GM23338 (cell line): ENCODE data around the gene FGF5. TPM values are rescaled to one million over a fixed set of nuclear protein-coding genes. Genes with fewer than 3 reads are reported as not detected.

Experiments
- ATAC-seq: fragments of 200-7000 bp; cut with Tn5 transposase; 3 replicates; pipeline ENCODE4 v1.9.1; 2020
- DNase-seq: peaks from one replicate; pipeline ENCODE4 v3.0.0-alpha.2; 2015; ENCODE audit warnings: low spot score
- H2AFZ ChIP-seq: fragments of 200-600 bp; sonication (generic); 2 replicates; pipeline ENCODE4 v1.8.0; 2016; ENCODE audit warnings: antibody characterized with exemption, mild to moderate bottlenecking, moderate library complexity
- H3F3A ChIP-seq: fragments of 200-600 bp; sonication (generic); replicated peaks from 2 replicates; pipeline ENCODE4 v1.8.0; 2017; ENCODE audit warnings: antibody characterized with exemption, mixed run types, low read depth
- H3K27ac ChIP-seq: fragments of 200-600 bp; sonication (generic); 2 replicates; pipeline ENCODE4 v1.6.1; 2016; ENCODE audit warnings: low read depth
- H3K27me3 ChIP-seq: fragments of 200-600 bp; sonication (generic); 2 replicates; pipeline ENCODE4 v1.8.0; 2016; ENCODE audit warnings: mild to moderate bottlenecking, mixed run types, moderate library complexity; ENCODE audit not compliant: insufficient read depth
- H3K36me3 ChIP-seq: fragments of 200-600 bp; sonication (generic); 2 replicates; pipeline ENCODE4 v1.8.0; 2016; ENCODE audit warnings: mild to moderate bottlenecking; ENCODE audit not compliant: insufficient read depth
- H3K4me1 ChIP-seq: fragments of 200-600 bp; sonication (generic); 2 replicates; pipeline ENCODE4 v1.8.0; 2016; ENCODE audit warnings: mild to moderate bottlenecking, moderate library complexity; ENCODE audit not compliant: insufficient read depth
- H3K4me2 ChIP-seq: fragments of 200-600 bp; sonication (generic); 2 replicates; pipeline ENCODE4 v1.7.1; 2017; ENCODE audit warnings: mixed run types
- H3K4me3 ChIP-seq: fragments of 200-600 bp; sonication (generic); 2 replicates; pipeline ENCODE4 v1.6.1; 2016; ENCODE audit warnings: mixed run types
- H3K79me2 ChIP-seq: fragments of 200-600 bp; sonication (generic); replicated peaks from 2 replicates; pipeline ENCODE4 v1.8.0; 2017; ENCODE audit warnings: mild to moderate bottlenecking; ENCODE audit not compliant: insufficient read depth
- H3K9me2 ChIP-seq: fragments of 200-600 bp; sonication (generic); 2 replicates; pipeline ENCODE4 v1.8.0; 2017; ENCODE audit not compliant: insufficient read depth
- H4K20me1 ChIP-seq: fragments of 200-600 bp; sonication (generic); replicated peaks from 2 replicates; pipeline ENCODE4 v1.8.0; 2017; ENCODE audit warnings: mild to moderate bottlenecking; ENCODE audit not compliant: insufficient read depth
- H3K27ac Mint-ChIP-seq: 2 replicates; pipeline ENCODE4 v1.8.0; 2020; ENCODE audit warnings: inconsistent platforms, mild to moderate bottlenecking, moderate library complexity, mixed read lengths
- H3K27me3 Mint-ChIP-seq: 3 replicates; pipeline ENCODE4 v1.8.0; 2022; ENCODE audit warnings: low read depth, mild to moderate bottlenecking, moderate library complexity, mixed read lengths, inconsistent platforms; ENCODE audit not compliant: insufficient read depth, poor library complexity
- H3K36me3 Mint-ChIP-seq: 3 replicates; pipeline ENCODE4 v1.8.0; 2021; ENCODE audit warnings: low read depth, mild to moderate bottlenecking, inconsistent platforms, moderate library complexity, mixed read lengths
- H3K4me1 Mint-ChIP-seq: 3 replicates; pipeline ENCODE4 v1.8.0; 2020; ENCODE audit warnings: mild to moderate bottlenecking, inconsistent platforms, mixed read lengths
- H3K4me3 Mint-ChIP-seq: 3 replicates; pipeline ENCODE4 v1.8.0; 2021; ENCODE audit warnings: moderate library complexity, mild to moderate bottlenecking, inconsistent platforms, mixed read lengths
- H3K9me3 Mint-ChIP-seq: 3 replicates; pipeline ENCODE4 v1.8.0; 2020; ENCODE audit warnings: moderate library complexity, mild to moderate bottlenecking, inconsistent platforms, mixed read lengths
- CREB1 ChIP-seq: fragments of 250-450 bp; sonication (Bioruptor Pico); IDR thresholded peaks from 2 replicates; pipeline ENCODE4 v1.5.0; 2020; ENCODE audit warnings: low read depth, mild to moderate bottlenecking, moderate library complexity
- CTCF ChIP-seq, 2 experiments: fragments of 200-600 bp in 1 of 2; sonication (generic) in 1 of 2; conservative IDR thresholded peaks; 2 replicates each; pipeline versions ENCODE4 v1.5.1 to v1.6.1; 2016 to 2017; ENCODE audit warnings: antibody characterized with exemption in 2 of 2, low read depth in 2 of 2, mild to moderate bottlenecking in 2 of 2, moderate library complexity in 1 of 2
- ETS1 ChIP-seq: IDR thresholded peaks from 2 replicates; pipeline ENCODE4 v1.6.1; 2016; ENCODE audit warnings: antibody characterized with exemption
- JUNB ChIP-seq: IDR thresholded peaks from one replicate; pipeline ENCODE4 v1.6.1; 2016; ENCODE audit warnings: antibody characterized with exemption; ENCODE audit not compliant: unreplicated experiment
- NANOG ChIP-seq: IDR thresholded peaks from 2 replicates; pipeline ENCODE4 v1.6.1; 2016; ENCODE audit warnings: antibody characterized with exemption, borderline replicate concordance
- POLR2AphosphoS5 ChIP-seq: IDR thresholded peaks from 2 replicates; pipeline ENCODE4 v1.6.1; 2016; ENCODE audit warnings: antibody characterized with exemption, low read depth
- REST ChIP-seq: IDR thresholded peaks from one replicate; pipeline ENCODE4 v1.6.1; 2018; ENCODE audit warnings: antibody characterized with exemption; ENCODE audit not compliant: unreplicated experiment
- STAT1 ChIP-seq: IDR thresholded peaks from one replicate; pipeline ENCODE4 v1.6.1; 2016; ENCODE audit warnings: antibody characterized with exemption; ENCODE audit not compliant: unreplicated experiment
- ZNF331 ChIP-seq: fragments of 250-450 bp; sonication (Bioruptor Pico); IDR thresholded peaks from 2 replicates; pipeline ENCODE4 v1.5.0; 2020; ENCODE audit warnings: low read depth, mild to moderate bottlenecking, moderate library complexity
- polyA plus RNA-seq: library from polyadenylated mRNA; unstranded; fragments of >200 nt; fragmentation: Nextera tagmentation; extraction: Ambion mirVana; gene quantifications from 2 replicates; pipeline ENCODE4 v1.2.1, GENCODE V29; 2016
- total RNA-seq: library from RNA; depleted of rRNA; stranded (reverse); fragments of >200 nt; shearing (Covaris generic); gene quantifications from 2 replicates; pipeline ENCODE4 v1.2.3, GENCODE V29; 2014
- TF ChIP-seq, protein P1 (sequence below): fragments of 250-450 bp; sonication (Bioruptor Pico); IDR thresholded peaks from 2 replicates; pipeline ENCODE4 v1.5.0; 2020; ENCODE audit warnings: mild to moderate bottlenecking, moderate library complexity

FGF5 gene
- total and polyA plus RNA-seq, 2 experiments from 2014 or later: not detected

- Histone ChIP-seq H3F3A (no peaks in the 10 kb centered on the region), H3K79me2 (no peaks in the 10 kb centered on the region), H3K4me1 (peaks cover 11% of the 10 kb centered on the region), H3K4me2 (no peak overlapping the region), H3K9me2 (no peaks in the 10 kb centered on the region), H3K27me3 (peaks cover 85% of the 10 kb centered on the region), H3K27ac (no peak overlapping the region), H4K20me1 (peaks cover 15% of the 10 kb centered on the region), H2AFZ (no peak overlapping the region), H3K36me3 (no peaks in the 10 kb centered on the region), H3K4me3 (no peak overlapping the region)
- Mint-ChIP-seq H3K27ac (no peak overlapping the region), H3K27me3 (peaks cover 37% of the 10 kb centered on the region), H3K4me3 (no peak overlapping the region), H3K9me3 (no peaks in the 10 kb centered on the region), H3K4me1 (peaks cover 24% of the 10 kb centered on the region; the same call in 2 of the 3 replicates), H3K36me3 (no peaks in the 10 kb centered on the region)
- ATAC-seq (no peak), DNase-seq (no peak)
- TF ChIP-seq STAT1 (no peak), NANOG (peak; percentile 19; the same call in 1 of the 2 replicates)
These were observed 7.5 kb upstream of the FGF5 start for GRCh38 chr4:80259012-80259411.

GRCh38 chr4:80259817-80260216, 6.6 kb upstream of the FGF5 start:
- Histone ChIP-seq H3K4me2 (no peak overlapping the region), H3F3A (no peaks in the 10 kb centered on the region), H3K27ac (no peak overlapping the region), H4K20me1 (peaks cover 23% of the 10 kb centered on the region), H3K79me2 (no peaks in the 10 kb centered on the region), H3K9me2 (no peaks in the 10 kb centered on the region), H3K4me1 (peaks cover 16% of the 10 kb centered on the region), H3K4me3 (no peak overlapping the region), H3K36me3 (no peaks in the 10 kb centered on the region), H3K27me3 (peaks cover 88% of the 10 kb centered on the region), H2AFZ (no peak overlapping the region)
- H3K9me3 Mint-ChIP-seq: no peaks in the 10 kb centered on the region
- ATAC-seq (no peak), DNase-seq (no peak)
- no peaks in the 10 kb centered on the region for H3K36me3 Mint-ChIP-seq
- H3K4me3 Mint-ChIP-seq: no peak overlapping the region
- H3K27me3 Mint-ChIP-seq: peaks cover 45% of the 10 kb centered on the region
- peaks cover 29% of the 10 kb centered on the region; the same call in 2 of the 3 replicates for H3K4me1 Mint-ChIP-seq
- H3K27ac Mint-ChIP-seq: no peak overlapping the region
- TF ChIP-seq ETS1 (no peak), CTCF (conservative IDR thresholded peaks at IDR 0.05; ENCODE audit: low read depth in 2 of 2) (no peak), REST (no peak), CREB1 (CRISPR knock-in tag) (no peak), ZNF331 (no peak), STAT1 (no peak), JUNB (no peak), POLR2AphosphoS5 (no peak)
- TF ChIP-seq, protein P1, sequence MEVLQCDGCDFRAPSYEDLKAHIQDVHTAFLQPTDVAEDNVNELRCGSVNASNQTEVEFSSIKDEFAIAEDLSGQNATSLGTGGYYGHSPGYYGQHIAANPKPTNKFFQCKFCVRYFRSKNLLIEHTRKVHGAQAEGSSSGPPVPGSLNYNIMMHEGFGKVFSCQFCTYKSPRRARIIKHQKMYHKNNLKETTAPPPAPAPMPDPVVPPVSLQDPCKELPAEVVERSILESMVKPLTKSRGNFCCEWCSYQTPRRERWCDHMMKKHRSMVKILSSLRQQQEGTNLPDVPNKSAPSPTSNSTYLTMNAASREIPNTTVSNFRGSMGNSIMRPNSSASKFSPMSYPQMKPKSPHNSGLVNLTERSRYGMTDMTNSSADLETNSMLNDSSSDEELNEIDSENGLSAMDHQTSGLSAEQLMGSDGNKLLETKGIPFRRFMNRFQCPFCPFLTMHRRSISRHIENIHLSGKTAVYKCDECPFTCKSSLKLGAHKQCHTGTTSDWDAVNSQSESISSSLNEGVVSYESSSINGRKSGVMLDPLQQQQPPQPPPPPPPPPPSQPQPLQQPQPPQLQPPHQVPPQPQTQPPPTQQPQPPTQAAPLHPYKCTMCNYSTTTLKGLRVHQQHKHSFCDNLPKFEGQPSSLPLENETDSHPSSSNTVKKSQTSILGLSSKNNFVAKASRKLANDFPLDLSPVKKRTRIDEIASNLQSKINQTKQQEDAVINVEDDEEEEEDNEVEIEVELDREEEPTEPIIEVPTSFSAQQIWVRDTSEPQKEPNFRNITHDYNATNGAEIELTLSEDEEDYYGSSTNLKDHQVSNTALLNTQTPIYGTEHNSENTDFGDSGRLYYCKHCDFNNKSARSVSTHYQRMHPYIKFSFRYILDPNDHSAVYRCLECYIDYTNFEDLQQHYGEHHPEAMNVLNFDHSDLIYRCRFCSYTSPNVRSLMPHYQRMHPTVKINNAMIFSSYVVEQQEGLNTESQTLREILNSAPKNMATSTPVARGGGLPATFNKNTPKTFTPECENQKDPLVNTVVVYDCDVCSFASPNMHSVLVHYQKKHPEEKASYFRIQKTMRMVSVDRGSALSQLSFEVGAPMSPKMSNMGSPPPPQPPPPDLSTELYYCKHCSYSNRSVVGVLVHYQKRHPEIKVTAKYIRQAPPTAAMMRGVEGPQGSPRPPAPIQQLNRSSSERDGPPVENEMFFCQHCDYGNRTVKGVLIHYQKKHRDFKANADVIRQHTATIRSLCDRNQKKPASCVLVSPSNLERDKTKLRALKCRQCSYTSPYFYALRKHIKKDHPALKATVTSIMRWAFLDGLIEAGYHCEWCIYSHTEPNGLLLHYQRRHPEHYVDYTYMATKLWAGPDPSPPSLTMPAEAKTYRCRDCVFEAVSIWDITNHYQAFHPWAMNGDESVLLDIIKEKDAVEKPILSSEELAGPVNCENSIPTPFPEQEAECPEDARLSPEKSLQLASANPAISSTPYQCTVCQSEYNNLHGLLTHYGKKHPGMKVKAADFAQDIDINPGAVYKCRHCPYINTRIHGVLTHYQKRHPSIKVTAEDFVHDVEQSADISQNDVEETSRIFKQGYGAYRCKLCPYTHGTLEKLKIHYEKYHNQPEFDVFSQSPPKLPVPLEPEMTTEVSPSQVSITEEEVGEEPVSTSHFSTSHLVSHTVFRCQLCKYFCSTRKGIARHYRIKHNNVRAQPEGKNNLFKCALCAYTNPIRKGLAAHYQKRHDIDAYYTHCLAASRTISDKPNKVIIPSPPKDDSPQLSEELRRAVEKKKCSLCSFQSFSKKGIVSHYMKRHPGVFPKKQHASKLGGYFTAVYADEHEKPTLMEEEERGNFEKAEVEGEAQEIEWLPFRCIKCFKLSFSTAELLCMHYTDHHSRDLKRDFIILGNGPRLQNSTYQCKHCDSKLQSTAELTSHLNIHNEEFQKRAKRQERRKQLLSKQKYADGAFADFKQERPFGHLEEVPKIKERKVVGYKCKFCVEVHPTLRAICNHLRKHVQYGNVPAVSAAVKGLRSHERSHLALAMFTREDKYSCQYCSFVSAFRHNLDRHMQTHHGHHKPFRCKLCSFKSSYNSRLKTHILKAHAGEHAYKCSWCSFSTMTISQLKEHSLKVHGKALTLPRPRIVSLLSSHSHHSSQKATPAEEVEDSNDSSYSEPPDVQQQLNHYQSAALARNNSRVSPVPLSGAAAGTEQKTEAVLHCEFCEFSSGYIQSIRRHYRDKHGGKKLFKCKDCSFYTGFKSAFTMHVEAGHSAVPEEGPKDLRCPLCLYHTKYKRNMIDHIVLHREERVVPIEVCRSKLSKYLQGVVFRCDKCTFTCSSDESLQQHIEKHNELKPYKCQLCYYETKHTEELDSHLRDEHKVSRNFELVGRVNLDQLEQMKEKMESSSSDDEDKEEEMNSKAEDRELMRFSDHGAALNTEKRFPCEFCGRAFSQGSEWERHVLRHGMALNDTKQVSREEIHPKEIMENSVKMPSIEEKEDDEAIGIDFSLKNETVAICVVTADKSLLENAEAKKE (CRISPR knock-in tag): no peak
